HepG2 (cell line): Measurements from ENCODE around the gene CRADD. TPM values are rescaled to one million over a fixed set of nuclear protein-coding genes. Genes with fewer than 3 reads are reported as not detected.

Source experiments
- AFF4 ChIP-seq: sonication (generic); formaldehyde crosslinking; IDR thresholded peaks from 2 replicates; pipeline ENCODE4 v1.4.0; 2020; ENCODE audit warnings: missing genetic modification reagents
- BCL6 ChIP-seq: IDR thresholded peaks from 2 replicates; pipeline ENCODE4 v1.6.1; 2016; ENCODE audit warnings: missing genetic modification reagents, missing compliant biosample characterization
- CBX1 ChIP-seq: IDR thresholded peaks from one replicate; pipeline ENCODE4 v1.6.1; 2016; ENCODE audit warnings: antibody characterized with exemption, low read depth
- ETV6 ChIP-seq: sonication (generic); formaldehyde crosslinking; conservative IDR thresholded peaks from 2 replicates; pipeline ENCODE4 v1.4.0; 2020; ENCODE audit warnings: missing genetic modification reagents
- KAT2B ChIP-seq: fragments of 150-350 bp; IDR thresholded peaks from 2 replicates; pipeline ENCODE4 v1.6.1; 2014; ENCODE audit warnings: low read depth, low read length, borderline replicate concordance
- MTF2 ChIP-seq: sonication (generic); formaldehyde crosslinking; IDR thresholded peaks from 2 replicates; pipeline ENCODE4 v1.5.0; 2020; ENCODE audit warnings: missing genetic modification reagents, borderline replicate concordance
- NR3C1 ChIP-seq: sonication (generic); formaldehyde crosslinking; IDR thresholded peaks from 2 replicates; pipeline ENCODE4 v1.4.0; 2020; ENCODE audit warnings: missing genetic modification reagents
- SMARCE1 ChIP-seq: fragments of 450-650 bp; IDR thresholded peaks from 2 replicates; pipeline ENCODE4 v1.6.1; 2017; ENCODE audit warnings: borderline replicate concordance
- ZBTB10 ChIP-seq: sonication (generic); formaldehyde crosslinking; IDR thresholded peaks from 2 replicates; pipeline ENCODE4 v1.4.0; 2020; ENCODE audit warnings: missing genetic modification reagents, borderline replicate concordance
- ZBTB33 ChIP-seq: sonication (generic); formaldehyde crosslinking; IDR thresholded peaks from 2 replicates; pipeline ENCODE4 v1.4.0; 2020; ENCODE audit warnings: missing genetic modification reagents
- ZC3H13 ChIP-seq: sonication (generic); formaldehyde crosslinking; IDR thresholded peaks from 2 replicates; pipeline ENCODE4 v1.8.1; 2023; ENCODE audit warnings: mild to moderate bottlenecking, missing genetic modification reagents, moderate library complexity
- ZFP91 ChIP-seq: sonication (generic); formaldehyde crosslinking; IDR thresholded peaks from 2 replicates; pipeline ENCODE4 v1.9.0; 2022; ENCODE audit warnings: missing genetic modification reagents, mild to moderate bottlenecking, borderline replicate concordance
- ZMYM4 ChIP-seq: sonication (generic); formaldehyde crosslinking; IDR thresholded peaks from 2 replicates; pipeline ENCODE4 v1.8.1; 2023; ENCODE audit warnings: mild to moderate bottlenecking, missing genetic modification reagents
- ZNF30 ChIP-seq: sonication (generic); formaldehyde crosslinking; IDR thresholded peaks from 2 replicates; pipeline ENCODE4 v1.5.0; 2020; ENCODE audit warnings: mild to moderate bottlenecking, missing genetic modification reagents
- ZNF556 ChIP-seq: sonication (generic); formaldehyde crosslinking; IDR thresholded peaks from 2 replicates; pipeline ENCODE4 v1.4.0; 2020; ENCODE audit warnings: mild to moderate bottlenecking, missing genetic modification reagents, borderline replicate concordance
- ZNF724P ChIP-seq: sonication (generic); formaldehyde crosslinking; IDR thresholded peaks from 2 replicates; pipeline ENCODE4 v1.8.0; 2022; ENCODE audit warnings: missing genetic modification reagents, borderline replicate concordance
- ZSCAN21 ChIP-seq: sonication (generic); formaldehyde crosslinking; IDR thresholded peaks from 2 replicates; pipeline ENCODE4 v1.8.0; 2022; ENCODE audit warnings: mild to moderate bottlenecking, missing genetic modification reagents, moderate library complexity, borderline replicate concordance
- polyA plus RNA-seq, 8 experiments: library from polyadenylated mRNA; depleted of rRNA in 3 of 8; stranded (reverse) in 7 of 8; unstranded in 1 of 8; fragments of >200 nt; fragmentation: Illumina TruSeq in 4 of 8; extraction: Trizol in 4 of 8; gene quantifications; 2 replicates each; pipeline versions ENCODE4 v1.2.1 to v1.2.3, GENCODE V29; 2011 to 2016; ENCODE audit warnings: low read depth in 4 of 8, missing spikeins in 1 of 8, mixed read lengths in 1 of 8; ENCODE audit not compliant: insufficient read depth in 1 of 8
- total RNA-seq, 5 experiments: library from RNA; depleted of rRNA; stranded (reverse); fragments of >200 nt; fragmentation: Illumina TruSeq; extraction: Trizol; gene quantifications; 2 replicates each; pipeline ENCODE4 v1.2.3, GENCODE V29; 2016; ENCODE audit warnings: low read depth in 1 of 5

CRADD gene
- total and polyA plus RNA-seq, 2 of the 13 experiments (the other 11 are each of a cell fraction or from before 2014, with no cell fraction given): 12.4 to 18.8 TPM

- TF ChIP-seq ZNF556 (CRISPR knock-in tag) (no peak), ZSCAN21 (no peak), ZNF724P (CRISPR knock-in tag) (no peak), ZBTB33 (no peak), KAT2B (no peak), ZC3H13 (CRISPR knock-in tag) (no peak), AFF4 (no peak), ZFP91 (CRISPR knock-in tag) (no peak), ZBTB10 (no peak), ZMYM4 (CRISPR knock-in tag) (peak; percentile 60), MTF2 (CRISPR knock-in tag) (no peak), CBX1 (no peak), BCL6 (CRISPR knock-in tag) (peak; percentile 71), ZNF30 (CRISPR knock-in tag) (no peak), NR3C1 (CRISPR knock-in tag) (no peak), SMARCE1 (no peak), ETV6 (CRISPR knock-in tag) (no peak)
Measured at GRCh38 chr12:93759512-93760081, 82.4 kb downstream of the CRADD start (continued).
